ENCODE data around the gene MAP3K3. TPM values are rescaled to one million over a fixed set of nuclear protein-coding genes. Genes with fewer than 3 reads are reported as not detected.

MAP3K3 gene
- total and polyA plus RNA-seq, 9 of the 15 experiments (the other 6 are each of a cell fraction or from before 2014, with no cell fraction given) = 0.69 to 16.5 (median 12.1) TPM

GRCh38 chr17:63741143-63741407, 118.9 kb downstream of the MAP3K3 start:
- ChIA-PET POLR2A (interaction anchor here (0.6 to 2.6 kb wide), 5 partner anchors 9 to 32 kb away, joined by 3 to 33 read pairs (median 5); partner anchors contain the start of genes CCDC47 and DDX42), CTCF (ENCODE audit: low intra/inter-chr PET ratio) (no interaction called here)
- Histone ChIP-seq H3K4me1 (replicated peaks in 1 of 2; ENCODE audit: control insufficient read depth in 2 of 2, insufficient read depth in 2 of 2, low read length in 2 of 2) (peaks cover 4 to 18% of the 10 kb centered on the region in 2 experiments; a peak in 3 of 5 replicates), H3K9me1 (ENCODE audit: control insufficient read depth, insufficient read depth, low read length) (no peaks in the 10 kb centered on the region), H3K9me3 (replicated peaks; ENCODE audit: control insufficient read depth, insufficient read depth, low read depth, low read length) (no peaks in the 10 kb centered on the region), H3K4me3 (peak overlapping the region; percentile 84), H3K9ac (ENCODE audit: insufficient read depth in 1 of 2, low read depth in 2 of 2, low read length in 2 of 2) (peak overlapping the region; percentile 86 to 99), H4K20me1 (replicated peaks; ENCODE audit: control insufficient read depth, insufficient read depth, low read length) (no peaks in the 10 kb centered on the region), H3K4me2 (ENCODE audit: insufficient read depth, low read length) (peak overlapping the region; percentile 76), H2AFZ (ENCODE audit: low read depth, low read length) (peak overlapping the region; percentile 88), H3K27ac (ENCODE audit: extremely low read depth, low read depth, low read length) (peak overlapping the region; percentile 79), H3K36me3 (ENCODE audit: control insufficient read depth, insufficient read depth, low read length) (peaks cover 17% of the 10 kb centered on the region; the same call in 2 of the 3 replicates), H3K27me3 (ENCODE audit: control insufficient read depth in 2 of 2, insufficient read depth in 2 of 2, low read length in 2 of 2) (no peaks in the 10 kb centered on the region), H3K79me2 (ENCODE audit: control insufficient read depth, insufficient read depth, low read length) (peaks cover 11% of the 10 kb centered on the region)
- intact Hi-C loops (cut with micrococcal nuclease) = no loop called here
- under 1% methylated on average over 13 of the region's 14 CpGs for WGBS (ENCODE audit: insufficient coverage, low coverage, missing lambda C conversion rate)
- peak; percentile 56 for ATAC-seq
- in situ Hi-C loops (cut with MboI) = no loop called here
- no TSS peak for BruUV-seq (replicated peaks)
- no peak for FAIRE-seq
- peak in 2 of 4 experiments; percentile 52 to 54 for DNase-seq (ENCODE audit: extremely low read depth in 1 of 4, low spot score in 3 of 4)
- TF ChIP-seq SIN3A (IDR thresholded peaks at IDR 0.05; ENCODE audit: borderline replicate concordance in 2 of 2, control insufficient read depth in 1 of 2, low read depth in 2 of 2, low read length in 2 of 2) (0 out of 4 replicates have a peak, but pooled peaks of 1 of the 2 experiments have one; percentile 5), USF1 (CRISPR knock-in tag; IDR thresholded peaks at IDR 0.05) (0 out of 2 replicates have a peak, but pooled peaks have one; percentile 2), FOXA3 (CRISPR knock-in tag; conservative IDR thresholded peaks at IDR 0.05 in 1 of 2, IDR thresholded peaks at IDR 0.05 in 1 of 2) (peak in 1 of 2 experiments; percentile 44; a peak in 1 of 4 replicates), TAF9B (IDR thresholded peaks at IDR 0.05; ENCODE audit: partially characterized antibody) (peak; percentile 18), UBTF (IDR thresholded peaks at IDR 0.05; ENCODE audit: borderline replicate concordance in 1 of 2, low read depth in 2 of 2, low read length in 2 of 2) (0 out of 4 replicates have a peak, but pooled peaks of 1 of the 2 experiments have one; percentile 18), ZNF140 (CRISPR knock-in tag; IDR thresholded peaks at IDR 0.05) (no peak), ZNF197 (CRISPR knock-in tag; IDR thresholded peaks at IDR 0.05; ENCODE audit: low read depth) (peak; percentile 34; the same call in 1 of the 2 replicates), NR2C1 (IDR thresholded peaks at IDR 0.05) (0 out of 2 replicates have a peak, but pooled peaks have one; percentile 7), NR2C1 (tag; IDR thresholded peaks at IDR 0.05) (no peak), CREBBP (IDR thresholded peaks at IDR 0.05; ENCODE audit: low read depth, low read length) (no peak), ATF6 (CRISPR knock-in tag; IDR thresholded peaks at IDR 0.05) (0 out of 2 replicates have a peak, but pooled peaks have one; percentile 49)
- TF ChIP-seq, protein P1, sequence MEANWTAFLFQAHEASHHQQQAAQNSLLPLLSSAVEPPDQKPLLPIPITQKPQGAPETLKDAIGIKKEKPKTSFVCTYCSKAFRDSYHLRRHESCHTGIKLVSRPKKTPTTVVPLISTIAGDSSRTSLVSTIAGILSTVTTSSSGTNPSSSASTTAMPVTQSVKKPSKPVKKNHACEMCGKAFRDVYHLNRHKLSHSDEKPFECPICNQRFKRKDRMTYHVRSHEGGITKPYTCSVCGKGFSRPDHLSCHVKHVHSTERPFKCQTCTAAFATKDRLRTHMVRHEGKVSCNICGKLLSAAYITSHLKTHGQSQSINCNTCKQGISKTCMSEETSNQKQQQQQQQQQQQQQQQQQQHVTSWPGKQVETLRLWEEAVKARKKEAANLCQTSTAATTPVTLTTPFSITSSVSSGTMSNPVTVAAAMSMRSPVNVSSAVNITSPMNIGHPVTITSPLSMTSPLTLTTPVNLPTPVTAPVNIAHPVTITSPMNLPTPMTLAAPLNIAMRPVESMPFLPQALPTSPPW (CRISPR knock-in tag; IDR thresholded peaks at IDR 0.05) = peak; percentile 66
